ENCODE data around the gene OR3A2.
"Not testable (repeated sequence)": the region's sequence is repeated elsewhere in the genome, so short reads cannot be mapped to it uniquely, and the experiment has no call there.

- not testable (repeated sequence) for TF ChIP-seq CTCF (conservative IDR thresholded peaks at IDR 0.05 in 1 of 2, IDR thresholded peaks at IDR 0.05 in 1 of 2; ENCODE audit: low read depth in 1 of 2, low read length in 2 of 2); EZH2 (IDR thresholded peaks at IDR 0.05; ENCODE audit: low read length, missing control alignments)
Observed at GRCh38 chr17:3241044-3241443, 145.1 kb downstream of the OR3A2 start.

Data from fibroblast of lung (primary cell).